Measurements from ENCODE around the gene PDZD8.
A peak's percentile ranks its signal among the peaks of the same experiment; 100 is the strongest.

Gene PDZD8

DNA sequence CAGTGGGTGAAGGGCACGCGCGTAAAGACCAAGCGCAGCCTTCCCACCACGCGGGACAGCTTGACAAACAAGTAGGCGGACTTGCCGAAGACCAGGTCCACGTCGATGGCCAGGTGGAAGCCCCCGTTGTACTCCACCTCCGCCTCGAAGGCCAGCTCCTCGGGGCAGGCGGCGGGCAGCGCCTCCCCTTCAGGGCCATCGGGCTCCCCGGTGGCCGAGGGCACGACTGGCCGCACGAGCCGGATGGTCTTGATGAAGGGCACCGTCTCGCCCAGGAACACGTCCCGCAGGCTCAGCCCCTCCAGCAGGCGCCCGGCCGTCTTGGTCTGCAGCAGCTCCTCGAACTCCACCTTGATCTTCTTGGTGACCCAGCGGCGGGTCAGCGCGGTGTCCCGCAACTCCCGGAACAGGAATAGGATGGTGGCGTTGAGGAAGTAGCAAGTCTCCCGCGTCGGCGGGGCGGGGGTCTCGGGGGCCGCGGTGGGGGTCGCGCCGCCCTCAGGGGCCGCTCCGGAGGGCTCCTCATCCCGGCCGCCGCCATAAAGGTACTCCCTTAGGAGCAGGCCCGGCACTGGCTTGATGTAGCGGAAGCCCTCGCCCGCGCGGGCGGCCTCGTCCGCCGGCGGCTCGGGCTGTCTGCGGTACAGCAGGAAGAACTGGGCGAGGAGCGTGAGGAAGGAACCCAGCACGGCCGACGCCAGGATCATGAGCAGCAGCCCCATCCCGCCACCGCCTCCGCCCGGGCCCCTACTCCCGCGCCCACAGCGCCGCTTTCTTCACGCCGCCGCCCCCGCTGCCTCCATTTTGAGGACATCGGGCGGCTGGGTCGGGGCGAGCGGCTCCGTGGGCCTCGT lies 507 bp downstream of the PDZD8 start:
- no peaks in the 10 kb centered on the region for H3K9me3 ChIP-seq (ENCODE audit: control insufficient read depth, insufficient read depth, low read length)
- peak overlapping the region; percentile 24; the same call in 1 of the 2 replicates for H3K27ac ChIP-seq (ENCODE audit: low read depth, low read length)
- peak overlapping the region; percentile 97 for H3K4me2 ChIP-seq (ENCODE audit: low read length)
- H3F3A ChIP-seq (ENCODE audit: control insufficient read depth, insufficient read depth): no peaks in the 10 kb centered on the region
- H3K4me1 ChIP-seq (ENCODE audit: control insufficient read depth, low read length): peaks cover 25% of the 10 kb centered on the region
- peaks cover 54% of the 10 kb centered on the region for H3K79me2 ChIP-seq (ENCODE audit: control insufficient read depth, low read length)
- H3K4me3 ChIP-seq (ENCODE audit: low read length): peak overlapping the region; percentile 97
- TF ChIP-seq EZH2phosphoT487 (IDR thresholded peaks at IDR 0.05; ENCODE audit: borderline replicate concordance, low read length) (no peak), CTCF (IDR thresholded peaks at IDR 0.05; ENCODE audit: low read depth, low read length, poor library complexity, severe bottlenecking) (no peak)
- H4K20me1 ChIP-seq (ENCODE audit: control insufficient read depth, insufficient read depth, low read depth, low read length): peaks cover 28% of the 10 kb centered on the region
- H3K9me2 ChIP-seq (replicated peaks; ENCODE audit: control insufficient read depth, low read length): no peaks in the 10 kb centered on the region
- peaks cover 17% of the 10 kb centered on the region; the same call in 1 of the 2 replicates for H3K36me3 ChIP-seq (ENCODE audit: control insufficient read depth, low read length)
- peaks cover 22% of the 10 kb centered on the region for H3K27me3 ChIP-seq (ENCODE audit: control insufficient read depth, low read length)

GRCh38 chr10:117373823-117374505 lies 1.3 kb downstream of the PDZD8 start:
- Histone ChIP-seq H3K27ac (ENCODE audit: low read depth, low read length) (no peak overlapping the region), H3F3A (ENCODE audit: control insufficient read depth, insufficient read depth) (no peaks in the 10 kb centered on the region), H3K36me3 (ENCODE audit: control insufficient read depth, low read length) (peaks cover 17% of the 10 kb centered on the region; the same call in 1 of the 2 replicates), H3K4me1 (ENCODE audit: control insufficient read depth, low read length) (peaks cover 25% of the 10 kb centered on the region), H3K4me2 (ENCODE audit: low read length) (peak overlapping the region; percentile 97), H3K9me3 (ENCODE audit: control insufficient read depth, insufficient read depth, low read length) (no peaks in the 10 kb centered on the region), H3K27me3 (ENCODE audit: control insufficient read depth, low read length) (peaks cover 17% of the 10 kb centered on the region), H3K4me3 (ENCODE audit: low read length) (peak overlapping the region; percentile 97), H4K20me1 (ENCODE audit: control insufficient read depth, insufficient read depth, low read depth, low read length) (peaks cover 31% of the 10 kb centered on the region), H3K79me2 (ENCODE audit: control insufficient read depth, low read length) (peaks cover 61% of the 10 kb centered on the region), H3K9me2 (replicated peaks; ENCODE audit: control insufficient read depth, low read length) (no peaks in the 10 kb centered on the region)
- TF ChIP-seq EZH2phosphoT487 (IDR thresholded peaks at IDR 0.05; ENCODE audit: borderline replicate concordance, low read length) (no peak), CTCF (IDR thresholded peaks at IDR 0.05; ENCODE audit: low read depth, low read length, poor library complexity, severe bottlenecking) (no peak)

- Histone ChIP-seq H3K4me2 (ENCODE audit: low read length) (peak overlapping the region; percentile 5; the same call in 1 of the 2 replicates), H3K27me3 (ENCODE audit: control insufficient read depth, low read length) (no peaks in the 10 kb centered on the region), H3K36me3 (ENCODE audit: control insufficient read depth, low read length) (peaks cover 17% of the 10 kb centered on the region; the same call in 1 of the 2 replicates), H3K9me3 (ENCODE audit: control insufficient read depth, insufficient read depth, low read length) (no peaks in the 10 kb centered on the region), H3K27ac (ENCODE audit: low read depth, low read length) (no peak overlapping the region), H3F3A (ENCODE audit: control insufficient read depth, insufficient read depth) (no peaks in the 10 kb centered on the region), H3K4me3 (ENCODE audit: low read length) (no peak overlapping the region), H3K4me1 (ENCODE audit: control insufficient read depth, low read length) (peaks cover 27% of the 10 kb centered on the region), H3K9me2 (replicated peaks; ENCODE audit: control insufficient read depth, low read length) (no peaks in the 10 kb centered on the region), H3K79me2 (ENCODE audit: control insufficient read depth, low read length) (peaks cover 99% of the 10 kb centered on the region), H4K20me1 (ENCODE audit: control insufficient read depth, insufficient read depth, low read depth, low read length) (peaks cover 52% of the 10 kb centered on the region)
- TF ChIP-seq EZH2phosphoT487 (IDR thresholded peaks at IDR 0.05; ENCODE audit: borderline replicate concordance, low read length) (no peak), CTCF (IDR thresholded peaks at IDR 0.05; ENCODE audit: low read depth, low read length, poor library complexity, severe bottlenecking) (no peak)
Measured at GRCh38 chr10:117370205-117370604, 5.0 kb downstream of the PDZD8 start.

Measured in DOHH2 (cell line).